HG03060 (cell line): ENCODE measurements around the gene CCDC60.

ENCODE experiments used
- ATAC-seq: cut with Tn5 transposase; IDR thresholded peaks from one replicate; pipeline ENCODE4 v1.9.1; 2021; ENCODE audit warnings: low read depth, moderate number of reproducible peaks; ENCODE audit not compliant: unreplicated experiment

Gene CCDC60

GRCh38 chr12:119501052-119501451 is 166.5 kb downstream of the CCDC60 start:
- no peak for ATAC-seq

GRCh38 chr12:119505001-119505400 is 170.5 kb downstream of the CCDC60 start:
- no peak for ATAC-seq

GRCh38 chr12:119512772-119513497 is 178.4 kb downstream of the CCDC60 start:
- no peak for ATAC-seq

- no peak for ATAC-seq
Measured at GRCh38 chr12:119528241-119528640, 193.7 kb downstream of the CCDC60 start.

GRCh38 chr12:119540476-119540875 is 205.9 kb downstream of the CCDC60 start:
- ATAC-seq: no peak

- ATAC-seq: no peak
Measured at GRCh38 chr12:119544765-119545625, 210.5 kb downstream of the CCDC60 start.

- ATAC-seq: no peak
Measured at GRCh38 chr12:119546340-119546739, 211.8 kb downstream of the CCDC60 start.

GRCh38 chr12:119547001-119547400 is 212.5 kb downstream of the CCDC60 start:
- ATAC-seq: no peak

GRCh38 chr12:119556854-119557253 is 222.3 kb downstream of the CCDC60 start:
- no peak for ATAC-seq

GRCh38 chr12:119565404-119565803 is 230.9 kb downstream of the CCDC60 start:
- no peak for ATAC-seq

GRCh38 chr12:119570771-119571170 is 236.2 kb downstream of the CCDC60 start:
- no peak for ATAC-seq

GRCh38 chr12:119573086-119573485 is 238.6 kb downstream of the CCDC60 start:
- ATAC-seq: no peak

GRCh38 chr12:119574255-119574654 is 239.7 kb downstream of the CCDC60 start:
- ATAC-seq: no peak

GRCh38 chr12:119576118-119576810 is 241.7 kb downstream of the CCDC60 start:
- ATAC-seq: no peak

- no peak for ATAC-seq
Measured at GRCh38 chr12:119576915-119577314, 242.4 kb downstream of the CCDC60 start.

GRCh38 chr12:119578112-119578511 is 243.6 kb downstream of the CCDC60 start:
- ATAC-seq: no peak

GRCh38 chr12:119589097-119589496 is 254.6 kb downstream of the CCDC60 start:
- ATAC-seq: no peak

- no peak for ATAC-seq
Measured at GRCh38 chr12:119589634-119590033, 255.1 kb downstream of the CCDC60 start.
